ENCODE results near the gene DUS2. TPM values are rescaled to one million over a fixed set of nuclear protein-coding genes. Genes with fewer than 3 reads are reported as not detected.

Gene DUS2
- total RNA-seq, 1 experiment from 2014 or later: 33.6 TPM

- no peak overlapping the region for H3K4me3 ChIP-seq (ENCODE audit: low read depth, low read length)
- H3K27ac Mint-ChIP-seq (ENCODE audit: unreplicated experiment): peak overlapping the region; percentile 30
These were observed 55.8 kb downstream of the DUS2 start for GRCh38 chr16:68078701-68079375.

GRCh38 chr16:68079376-68079625, 56.2 kb downstream of the DUS2 start:
- Mint-ChIP-seq H3K27ac (ENCODE audit: unreplicated experiment) (peak overlapping the region; percentile 30), H3K27me3 (ENCODE audit: insufficient read depth, unreplicated experiment) (no peaks in the 10 kb centered on the region), H3K9me3 (ENCODE audit: unreplicated experiment) (no peaks in the 10 kb centered on the region), H3K36me3 (ENCODE audit: insufficient read depth, unreplicated experiment) (peaks cover 26% of the 10 kb centered on the region), H3K4me1 (ENCODE audit: low read depth, unreplicated experiment) (peaks cover 22% of the 10 kb centered on the region), H3K4me3 (ENCODE audit: unreplicated experiment) (peak overlapping the region; percentile 29)
- peaks cover 35% of the 10 kb centered on the region for H3K4me1 ChIP-seq
- TF ChIP-seq CTCF (IDR thresholded peaks at IDR 0.05; ENCODE audit: insufficient read depth in 1 of 2, low read depth in 1 of 2, low read length in 1 of 2, severe bottlenecking in 1 of 2, unreplicated experiment in 1 of 2): no peak
- no peak overlapping the region for H3K4me3 ChIP-seq (ENCODE audit: low read depth, low read length)
- no peaks in the 10 kb centered on the region for H3K9me3 ChIP-seq
- intact Hi-C loops (cut with micrococcal nuclease; ENCODE audit: unreplicated experiment): no loop called here
- H3K27me3 ChIP-seq (replicated peaks; ENCODE audit: control insufficient read depth, insufficient read depth, low read length): no peaks in the 10 kb centered on the region
- BruUV-seq (replicated peaks): no TSS peak
- DNase-seq: no peak
- CTCF ChIA-PET: no interaction called here
- H3K36me3 ChIP-seq (ENCODE audit: control insufficient read depth, insufficient read depth, low read length): peaks cover 8% of the 10 kb centered on the region
- POLR2A ChIA-PET: no interaction called here

More at GRCh38 chr16:68078701-68079375, 55.8 kb downstream of the DUS2 start:
- H3K27me3 Mint-ChIP-seq (ENCODE audit: insufficient read depth, unreplicated experiment): no peaks in the 10 kb centered on the region
- BruUV-seq (replicated peaks): no TSS peak
- H3K4me3 Mint-ChIP-seq (ENCODE audit: unreplicated experiment): no peak overlapping the region
- no peak for TF ChIP-seq CTCF (IDR thresholded peaks at IDR 0.05; ENCODE audit: insufficient read depth in 1 of 2, low read depth in 1 of 2, low read length in 1 of 2, severe bottlenecking in 1 of 2, unreplicated experiment in 1 of 2)
- CTCF ChIA-PET: no interaction called here
- Histone ChIP-seq H3K36me3 (ENCODE audit: control insufficient read depth, insufficient read depth, low read length) (peaks cover 8% of the 10 kb centered on the region), H3K9me3 (no peaks in the 10 kb centered on the region), H3K27me3 (replicated peaks; ENCODE audit: control insufficient read depth, insufficient read depth, low read length) (no peaks in the 10 kb centered on the region), H3K4me1 (peaks cover 30% of the 10 kb centered on the region)
- no peak for DNase-seq
- intact Hi-C loops (cut with micrococcal nuclease; ENCODE audit: unreplicated experiment): no loop called here
- POLR2A ChIA-PET: no interaction called here
- no peaks in the 10 kb centered on the region for H3K9me3 Mint-ChIP-seq (ENCODE audit: unreplicated experiment)
- peaks cover 17% of the 10 kb centered on the region for H3K4me1 Mint-ChIP-seq (ENCODE audit: low read depth, unreplicated experiment)
- peaks cover 28% of the 10 kb centered on the region for H3K36me3 Mint-ChIP-seq (ENCODE audit: insufficient read depth, unreplicated experiment)

- Mint-ChIP-seq H3K36me3 (ENCODE audit: insufficient read depth, unreplicated experiment) (peaks cover 29% of the 10 kb centered on the region), H3K9me3 (ENCODE audit: unreplicated experiment) (no peaks in the 10 kb centered on the region), H3K4me1 (ENCODE audit: low read depth, unreplicated experiment) (peaks cover 22% of the 10 kb centered on the region), H3K4me3 (ENCODE audit: unreplicated experiment) (peak overlapping the region; percentile 29), H3K27me3 (ENCODE audit: insufficient read depth, unreplicated experiment) (no peaks in the 10 kb centered on the region), H3K27ac (ENCODE audit: unreplicated experiment) (peak overlapping the region; percentile 30)
- Histone ChIP-seq H3K9me3 (no peaks in the 10 kb centered on the region), H3K4me1 (peaks cover 36% of the 10 kb centered on the region), H3K27me3 (replicated peaks; ENCODE audit: control insufficient read depth, insufficient read depth, low read length) (no peaks in the 10 kb centered on the region), H3K36me3 (ENCODE audit: control insufficient read depth, insufficient read depth, low read length) (peaks cover 8% of the 10 kb centered on the region), H3K4me3 (ENCODE audit: low read depth, low read length) (no peak overlapping the region)
- DNase-seq: peak; percentile 75 to 86
- ChIA-PET POLR2A (interaction anchor here (0.8 kb wide), 1 partner anchor 239 kb away, joined by 3 read pairs; no protein-coding TSS in a partner anchor), CTCF (interaction anchor here (0.7 kb wide), 1 partner anchor 39 kb away, joined by 4 read pairs; no protein-coding TSS in a partner anchor)
- TF ChIP-seq CTCF (IDR thresholded peaks at IDR 0.05; ENCODE audit: insufficient read depth in 1 of 2, low read depth in 1 of 2, low read length in 1 of 2, severe bottlenecking in 1 of 2, unreplicated experiment in 1 of 2): no peak
- intact Hi-C loops (cut with micrococcal nuclease; ENCODE audit: unreplicated experiment): no loop called here
- no TSS peak for BruUV-seq (replicated peaks)
These were observed 56.7 kb downstream of the DUS2 start for GRCh38 chr16:68079626-68080344.

Measured in Caco-2 (cell line).